GM12878 (cell line): ENCODE data around the gene SOCS1. TPM values are rescaled to one million over a fixed set of nuclear protein-coding genes. Genes with fewer than 3 reads are reported as not detected.

Source experiments
- ATAC-seq: fragments of 200-7000 bp; cut with Tn5 transposase; 3 replicates; pipeline ENCODE4 v1.9.1; 2020; ENCODE audit warnings: mild to moderate bottlenecking, moderate library complexity
- BruUV-seq: library from RNA; stranded (reverse); fragments of 400-500 nt; replicated peaks from 2 replicates; lab custom pipeline; 2021; lab: Mats Ljungman, UMichigan
- CTCF ChIA-PET: fragments of 300-600 bp; sonication (Branson Sonifier 250); formaldehyde crosslinking; extraction: SDS; loops from one replicate; lab custom pipeline; 2021; ENCODE audit warnings: inconsistent platforms; lab: Yijun Ruan, JAX
- POLR2A ChIA-PET: fragments of 350-600 bp; formaldehyde crosslinking; extraction: SDS; loops from one replicate; lab custom pipeline; 2021; ENCODE audit warnings: inconsistent platforms; lab: Charles Lee
- RAD21 ChIA-PET: fragments of 300-600 bp; sonication (Branson Sonifier 250); formaldehyde crosslinking; loops from one replicate; lab custom pipeline; 2023; ENCODE audit warnings: antibody characterized with exemption; ENCODE audit not compliant: unreplicated experiment; lab: Charles Lee
- SMC1A ChIA-PET: fragments of 300-600 bp; sonication (Branson Sonifier 250); formaldehyde crosslinking; loops from one replicate; lab custom pipeline; 2023; ENCODE audit not compliant: unreplicated experiment, uncharacterized antibody; lab: Charles Lee
- DNase-seq: peaks from one replicate; pipeline ENCODE4 v3.0.0-alpha.2; 2011; ENCODE audit warnings: low read depth, low spot score
- FAIRE-seq: peaks from 3 replicates; lab custom pipeline; 2011; peaks lifted over from hg19 to GRCh38; lab: Jason Lieb, UNC
- H2AFZ ChIP-seq: 2 replicates; pipeline ENCODE4 v1.6.0; 2011; ENCODE audit warnings: low read depth, low read length, control low read depth; ENCODE audit not compliant: control insufficient read depth
- H3K27ac ChIP-seq: 2 replicates; pipeline ENCODE4 v1.5.1; 2011; ENCODE audit warnings: control low read depth; ENCODE audit not compliant: control insufficient read depth, insufficient read depth
- H3K27me3 ChIP-seq, 2 experiments: replicated peaks in 1 of 2; 2 replicates each; pipeline versions ENCODE4 v1.6.0 to v1.6.1; 2011; ENCODE audit warnings: low read length in 1 of 2; ENCODE audit not compliant: control insufficient read depth in 2 of 2, insufficient read depth in 2 of 2
- H3K36me3 ChIP-seq, 2 experiments: 2 replicates each; pipeline ENCODE4 v1.5.1; 2011; ENCODE audit warnings: low read length in 1 of 2; ENCODE audit not compliant: control insufficient read depth in 2 of 2, insufficient read depth in 2 of 2
- H3K4me1 ChIP-seq: 2 replicates; pipeline ENCODE4 v1.6.1; 2011; ENCODE audit warnings: mild to moderate bottlenecking, low read length, moderate library complexity, mixed read lengths; ENCODE audit not compliant: control insufficient read depth, insufficient read depth
- H3K4me2 ChIP-seq: 2 replicates; pipeline ENCODE4 v1.6.0; 2011; ENCODE audit warnings: control low read depth; ENCODE audit not compliant: control insufficient read depth, insufficient read depth
- H3K4me3 ChIP-seq: fragments of 200-600 bp; sonication (generic); 2 replicates; pipeline ENCODE4 v1.5.1; 2016
- H3K79me2 ChIP-seq: 2 replicates; pipeline ENCODE4 v1.6.0; 2011; ENCODE audit warnings: low read length; ENCODE audit not compliant: control insufficient read depth, insufficient read depth
- H3K9ac ChIP-seq: 2 replicates; pipeline ENCODE4 v1.8.0; 2011; ENCODE audit warnings: low read length, control low read depth, mixed read lengths; ENCODE audit not compliant: control insufficient read depth, insufficient read depth
- H3K9me3 ChIP-seq: replicated peaks from 3 replicates; pipeline ENCODE4 v1.5.1; 2011; ENCODE audit warnings: mild to moderate bottlenecking, low read length; ENCODE audit not compliant: control insufficient read depth, insufficient read depth
- H4K20me1 ChIP-seq: 2 replicates; pipeline ENCODE4 v1.6.0; 2011; ENCODE audit not compliant: control insufficient read depth, insufficient read depth
- FOXM1 ChIP-seq: IDR thresholded peaks from 2 replicates; pipeline ENCODE4 v1.6.1; 2012; ENCODE audit warnings: low read depth, mild to moderate bottlenecking, inconsistent platforms, low read length, moderate library complexity
- SPI1 ChIP-seq: IDR thresholded peaks from 2 replicates; pipeline ENCODE4 v1.6.1; 2011; ENCODE audit warnings: low read depth, mild to moderate bottlenecking, low read length, moderate library complexity, borderline replicate concordance; ENCODE audit not compliant: insufficient read depth
- YY1 ChIP-seq: IDR thresholded peaks from 2 replicates; pipeline ENCODE4 v1.6.1; 2011; ENCODE audit warnings: low read depth, mild to moderate bottlenecking, low read length
- ZBTB33 ChIP-seq: fragments of 450-650 bp; IDR thresholded peaks from 2 replicates; pipeline ENCODE4 v1.6.1; 2017; ENCODE audit warnings: mild to moderate bottlenecking
- ZNF592 ChIP-seq: fragments of 450-650 bp; IDR thresholded peaks from 2 replicates; pipeline ENCODE4 v1.6.1; 2017; ENCODE audit warnings: mild to moderate bottlenecking, moderate library complexity
- WGBS: methylation state at CpG from one replicate; pipeline ENCODE4 v1.1.6; 2016; ENCODE audit warnings: low lambda C conversion rate; ENCODE audit not compliant: insufficient replicate concordance, insufficient coverage; ENCODE audit errors: missing lambda C conversion rate; 5-methylcytosine and 5-hydroxymethylcytosine counted together
- in situ Hi-C: fragments of 300-500 bp; cut with MboI; formaldehyde crosslinking; loops from 9 replicates; pipeline ENCODE4 v1.14.3; 2018; ENCODE audit warnings: mixed read lengths
- intact Hi-C: fragments of 100-400 bp; cut with micrococcal nuclease; formaldehyde crosslinking; loops from one replicate; pipeline ENCODE4 v1.14.2; 2022; ENCODE audit not compliant: unreplicated experiment
- polyA plus RNA-seq, 11 experiments: library from polyadenylated mRNA; depleted of rRNA in 4 of 11; unstranded in 6 of 11; stranded (reverse) in 5 of 11; fragments of >200 nt; fragmentation: Nextera tagmentation in 4 of 11; fragmentation: Illumina TruSeq in 1 of 11; extraction: Ambion mirVana in 4 of 11; extraction: Trizol in 1 of 11; gene quantifications; 1 replicate in 1 of 11; 2 replicates in 10 of 11; pipeline versions ENCODE4 v1.2.1 to v1.2.3, GENCODE V29; 2011 to 2016; ENCODE audit warnings: inconsistent platforms in 2 of 11, missing spikeins in 2 of 11, low read depth in 1 of 11
- total RNA-seq, 4 experiments: library from RNA; depleted of rRNA in 3 of 4; stranded (reverse); fragments of >200 nt in 3 of 4; fragmentation: Illumina TruSeq in 1 of 4; extraction: Trizol in 1 of 4; gene quantifications; 2 replicates each; pipeline versions ENCODE4 v1.2.1 to v1.2.3, GENCODE V29; 2013 to 2021

Gene SOCS1
- total and polyA plus RNA-seq, 10 of the 15 experiments (the other 5 are each of a cell fraction or from before 2014, with no cell fraction given), result 0.42 to 39.8 (median 11.2) TPM

GRCh38 chr16:11210260-11210659 is 45.7 kb downstream of the SOCS1 start:
- no peak for ATAC-seq
- ChIA-PET SMC1A (interaction anchor here (1.0 to 3.3 kb wide), 8 partner anchors 9 to 245 kb away, joined by 3 to 34 read pairs (median 4); partner anchors contain the start of gene SOCS1), POLR2A (interaction anchor here (0.8 to 1.8 kb wide), 4 partner anchors 8 to 28 kb away, joined by 3 to 5 read pairs (median 4); no protein-coding TSS in a partner anchor)

More at GRCh38 chr16:11210260-11210659, 45.7 kb downstream of the SOCS1 start:
- no peaks in the 10 kb centered on the region for H4K20me1 ChIP-seq
- H3K36me3 ChIP-seq, result no peaks in the 10 kb centered on the region
- H3K27ac ChIP-seq, result no peak overlapping the region
- no peaks in the 10 kb centered on the region for H3K79me2 ChIP-seq
- FAIRE-seq, result no peak
- no TSS peak for BruUV-seq
- H3K4me3 ChIP-seq, result no peak overlapping the region
- no peak overlapping the region for H2AFZ ChIP-seq
- intact Hi-C loops (no loop called here), in situ Hi-C loops (no loop called here)
- peaks cover 9% of the 10 kb centered on the region; the same call in 2 of the 3 replicates for H3K9me3 ChIP-seq
- no peak overlapping the region for H3K9ac ChIP-seq
- peaks cover 53% of the 10 kb centered on the region for H3K4me1 ChIP-seq
- DNase-seq, result no peak
- H3K4me2 ChIP-seq, result no peak overlapping the region
- RAD21 ChIA-PET, result interaction anchor here (0.7 to 2.5 kb wide), 4 partner anchors 7 to 45 kb away, joined by 3 to 20 read pairs (median 6); no protein-coding TSS in a partner anchor
- 74% methylated on average over 11 of the region's 11 CpGs for WGBS
- H3K27me3 ChIP-seq, result no peaks in the 10 kb centered on the region
- no peak for TF ChIP-seq SPI1
- TF ChIP-seq YY1, result peak; percentile 68; the same call in 1 of the 2 replicates
- 0 out of 2 replicates have a peak, but pooled peaks have one; percentile 12 for TF ChIP-seq ZBTB33
- TF ChIP-seq FOXM1, result no peak
- no peak for TF ChIP-seq ZNF592
- TF ChIP-seq, all 136 proteins: peak for 2
- CTCF ChIA-PET, result interaction anchor here (1.2 kb wide), 1 partner anchor 10 kb away, joined by 3 read pairs; no protein-coding TSS in a partner anchor
